8988T (cell line): ENCODE results near the gene NOL11.
"Not testable (repeated sequence)": the region's sequence is repeated elsewhere in the genome, so short reads cannot be mapped to it uniquely, and the experiment has no call there.

Experiments used
- DNase-seq: peaks from one replicate; pipeline ENCODE4 v3.0.0; 2011

NOL11 gene

DNA sequence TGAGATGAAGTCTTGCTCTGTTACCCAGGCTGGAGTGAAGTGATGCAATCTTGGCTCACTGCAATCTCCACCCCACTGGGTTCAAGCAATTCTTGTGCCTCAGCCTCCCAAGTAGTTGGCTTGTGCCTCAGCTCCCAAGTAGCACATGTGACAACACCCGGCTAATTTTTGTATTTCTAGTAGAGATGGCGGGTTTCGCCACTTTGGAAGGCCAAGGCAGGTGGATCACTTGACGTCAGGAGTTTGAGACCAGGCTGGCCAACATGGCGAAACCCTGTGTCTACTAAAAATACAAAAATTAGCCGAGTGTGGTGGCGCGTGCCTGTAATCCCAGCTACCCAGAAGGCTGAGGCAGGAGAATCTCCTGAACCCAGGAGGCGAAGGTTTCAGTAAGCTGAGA lies 39.0 kb downstream of the NOL11 start:
- not testable (repeated sequence) for DNase-seq

DNA sequence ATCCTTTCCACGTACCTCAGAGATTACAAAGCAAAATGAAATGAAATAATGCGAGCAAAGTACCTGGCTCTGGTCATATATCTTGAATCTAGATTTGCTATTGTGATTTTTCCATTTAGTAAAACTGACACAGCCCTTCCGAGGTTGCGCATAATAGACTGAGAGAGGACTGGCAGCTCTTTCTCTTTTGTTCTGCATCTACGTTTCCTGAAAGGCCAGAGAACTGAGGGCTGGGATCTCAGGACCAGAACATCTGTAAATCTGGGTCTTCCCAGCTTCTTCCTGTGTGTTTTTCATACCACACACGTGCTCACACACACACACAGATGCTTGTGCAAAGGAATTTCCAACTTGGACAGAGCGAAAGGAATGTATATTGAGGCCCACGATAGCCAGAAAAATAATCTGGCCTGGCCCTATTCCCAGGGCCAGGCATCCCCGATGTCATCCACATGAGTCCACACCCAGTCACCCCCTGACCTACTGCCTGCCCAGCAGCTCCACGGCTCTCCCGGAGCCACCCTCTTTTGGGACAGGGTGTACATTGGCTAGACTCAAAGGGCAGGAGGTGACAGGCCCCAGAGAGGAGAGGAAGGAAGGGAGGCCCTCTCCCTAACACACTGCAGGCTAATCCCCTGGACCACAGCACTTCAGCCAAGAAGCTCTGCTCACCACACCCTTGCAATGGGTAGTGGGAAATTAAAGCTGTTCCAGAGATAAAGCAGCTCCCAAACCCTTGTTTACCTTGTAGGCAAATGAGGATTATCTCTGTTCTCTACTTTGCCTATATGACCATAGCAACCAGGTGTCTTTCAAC lies 41.8 kb downstream of the NOL11 start:
- no peak for DNase-seq

DNA sequence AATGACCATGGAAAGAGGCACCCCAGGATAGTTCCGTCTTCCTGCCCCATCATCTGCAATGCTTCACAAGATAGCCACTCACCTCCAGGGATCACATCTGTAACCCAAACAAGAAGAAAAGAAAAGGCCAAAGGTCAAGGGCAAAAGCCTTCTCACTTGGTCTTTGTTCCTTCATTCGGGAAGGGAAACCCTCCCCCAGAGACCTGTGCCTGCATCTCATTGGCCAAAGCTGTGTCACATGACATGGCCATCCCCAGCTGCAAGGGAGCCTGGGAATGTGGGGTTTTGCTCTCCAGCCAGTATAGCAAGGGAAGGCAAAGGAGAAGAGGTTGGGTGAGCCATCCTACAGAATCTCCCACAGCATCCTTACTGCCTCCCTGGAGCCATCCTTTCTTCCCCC lies 47.9 kb downstream of the NOL11 start:
- no peak for DNase-seq

DNA sequence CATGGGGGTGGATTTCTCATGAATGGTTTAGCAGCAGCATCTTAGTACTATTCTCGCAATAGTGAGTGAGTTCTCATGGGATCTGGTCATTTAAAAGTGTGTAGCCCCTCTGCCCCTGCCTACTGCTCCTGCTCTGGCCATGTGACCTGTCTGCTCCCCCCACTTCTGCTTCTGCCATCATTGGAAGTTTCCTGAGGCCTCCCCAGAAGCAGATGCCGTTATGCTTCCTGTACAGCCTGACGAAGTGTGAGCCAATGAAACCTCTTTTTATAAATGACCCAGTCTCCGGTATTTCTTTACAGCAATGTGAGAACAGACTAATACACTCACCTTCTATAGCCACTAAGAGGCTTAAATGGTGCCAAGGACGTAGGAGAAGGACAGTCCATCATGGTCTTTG lies 51.5 kb downstream of the NOL11 start:
- no peak for DNase-seq

DNA sequence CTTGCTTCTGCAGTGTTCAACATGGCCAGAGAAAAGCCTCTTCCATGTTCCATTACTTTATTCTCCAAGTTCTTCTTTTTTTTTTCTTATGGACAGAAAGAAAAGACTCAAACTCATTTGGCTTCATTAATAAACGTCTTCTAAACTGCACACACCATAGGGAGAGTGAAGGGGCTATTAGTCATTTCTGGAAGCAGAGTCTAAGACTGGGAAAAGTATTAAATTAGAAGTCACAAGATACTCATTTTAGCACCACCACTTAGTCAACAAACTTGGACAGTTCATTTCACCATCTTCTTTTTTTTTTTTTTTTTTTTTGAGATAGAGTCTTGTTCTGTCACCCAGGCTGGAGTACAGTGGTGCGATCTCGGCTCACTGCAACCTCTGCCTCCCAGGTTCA lies 52.8 kb downstream of the NOL11 start:
- no peak for DNase-seq

DNA sequence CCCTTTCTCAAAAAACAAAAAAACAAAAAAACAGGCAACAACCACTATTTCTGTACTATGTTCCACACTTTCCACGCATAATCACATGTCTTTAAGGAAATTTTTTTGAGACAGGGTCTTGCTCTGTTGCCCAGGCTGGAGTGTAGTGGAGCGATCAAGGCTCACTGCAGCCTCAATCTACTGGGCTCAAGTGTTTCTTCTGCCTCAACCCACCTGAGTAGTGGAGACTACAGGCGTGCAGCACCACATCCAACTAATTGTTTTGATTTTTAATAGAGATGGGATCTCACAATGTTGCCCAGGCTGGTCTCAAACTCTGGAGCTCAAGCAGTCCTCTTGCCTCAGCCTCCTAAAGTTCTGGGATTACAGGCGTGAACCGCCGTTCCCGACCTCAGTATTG lies 54.9 kb downstream of the NOL11 start:
- DNase-seq, result no peak

DNA sequence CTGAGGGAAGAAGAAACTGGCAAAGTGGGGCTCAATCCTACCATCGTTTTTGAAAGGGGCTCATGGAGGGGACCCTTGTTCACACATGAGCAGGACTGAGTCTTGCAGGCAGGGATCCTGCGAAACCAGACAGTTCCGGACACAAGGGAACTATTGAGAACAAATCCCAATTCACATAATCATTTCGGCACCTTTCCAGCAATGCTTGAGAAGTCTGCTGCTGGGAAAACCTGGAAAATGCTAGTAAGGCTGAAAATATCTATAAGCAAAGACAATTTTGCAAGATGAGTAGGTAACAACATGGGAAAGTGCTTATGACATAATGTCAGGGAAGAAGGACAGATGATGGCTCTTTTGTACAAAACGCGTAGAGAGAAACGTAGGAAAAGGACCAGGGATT lies 55.5 kb downstream of the NOL11 start:
- DNase-seq, result no peak

DNA sequence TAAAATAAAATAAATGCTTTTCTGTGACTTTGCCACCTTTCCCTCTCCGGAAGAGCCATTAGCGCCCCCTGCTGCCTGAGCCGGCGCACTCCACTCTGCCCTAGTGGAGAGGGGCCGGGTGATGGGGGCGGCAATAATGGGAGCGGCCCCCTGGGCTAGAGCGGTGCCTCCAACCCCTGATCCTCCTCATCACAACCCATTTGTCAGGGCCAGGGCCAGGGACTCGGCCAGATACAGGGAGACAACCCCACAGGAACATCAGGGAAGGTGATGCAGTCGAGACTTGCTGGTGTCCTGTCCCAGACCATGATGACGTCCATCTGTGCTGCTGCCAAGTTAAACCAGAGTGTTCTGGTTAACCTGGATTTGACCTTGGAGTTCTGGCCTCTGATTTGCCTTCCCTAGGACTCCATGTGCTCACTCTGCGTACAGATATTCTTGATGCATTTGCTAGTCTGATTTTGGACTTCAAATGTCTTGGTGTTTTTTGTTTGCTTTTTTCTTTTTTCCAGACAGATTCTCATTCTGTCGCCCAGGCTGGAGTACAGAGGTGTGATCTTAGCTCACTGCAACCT lies 61.4 kb downstream of the NOL11 start:
- no peak for DNase-seq

DNA sequence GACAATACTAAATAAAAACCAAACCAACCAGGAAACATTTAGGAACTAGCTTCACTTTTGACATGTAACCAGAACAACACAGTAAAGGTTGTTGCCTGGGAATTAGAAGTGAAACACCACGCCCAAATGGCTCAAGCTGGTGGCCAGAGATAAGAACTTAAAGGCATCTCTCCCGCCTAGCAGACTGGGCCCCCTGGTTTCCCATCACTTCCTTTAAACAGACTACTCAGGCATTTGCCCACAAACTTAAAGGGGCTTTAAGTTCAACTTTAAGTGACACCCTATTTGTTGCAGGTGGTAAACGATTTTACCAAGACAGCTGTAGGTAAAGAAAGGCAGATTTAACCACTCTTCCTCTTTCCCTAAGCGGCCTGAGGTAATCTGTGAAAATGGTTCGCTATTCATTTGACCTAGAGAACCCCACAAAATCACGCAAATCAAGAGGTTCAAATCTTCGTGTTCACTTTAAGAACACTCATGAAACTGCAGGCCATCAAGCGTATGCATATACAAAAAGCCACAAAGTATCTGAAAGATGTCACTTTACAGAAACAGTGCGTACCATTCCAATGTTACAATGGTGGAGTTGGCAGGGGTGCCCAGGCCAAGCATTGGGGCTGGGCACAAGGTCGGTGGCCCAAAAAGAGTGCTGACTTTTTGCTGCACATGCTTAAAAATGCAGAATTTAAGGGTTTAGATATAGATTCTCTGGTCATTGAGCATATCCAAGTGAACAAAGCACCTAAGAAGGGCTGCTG lies 66.8 kb downstream of the NOL11 start:
- no peak for DNase-seq

DNA sequence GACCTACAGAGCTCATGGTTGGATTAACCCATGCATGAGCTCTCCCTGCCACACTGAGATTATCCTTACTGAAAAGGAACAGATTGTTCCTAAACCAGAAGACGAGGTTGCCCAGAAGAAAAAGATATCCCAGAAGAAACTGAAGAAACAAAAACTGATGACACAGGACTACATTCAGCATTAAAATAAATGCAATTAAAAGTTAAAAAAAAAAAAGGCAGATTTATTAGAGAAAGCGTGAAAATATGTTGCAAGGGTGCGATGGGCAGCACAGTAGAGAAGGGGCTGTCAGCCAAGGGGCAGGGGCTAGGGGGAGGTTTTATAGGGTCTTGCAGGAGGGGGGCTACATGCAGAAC lies 67.4 kb downstream of the NOL11 start:
- no peak for DNase-seq

DNA sequence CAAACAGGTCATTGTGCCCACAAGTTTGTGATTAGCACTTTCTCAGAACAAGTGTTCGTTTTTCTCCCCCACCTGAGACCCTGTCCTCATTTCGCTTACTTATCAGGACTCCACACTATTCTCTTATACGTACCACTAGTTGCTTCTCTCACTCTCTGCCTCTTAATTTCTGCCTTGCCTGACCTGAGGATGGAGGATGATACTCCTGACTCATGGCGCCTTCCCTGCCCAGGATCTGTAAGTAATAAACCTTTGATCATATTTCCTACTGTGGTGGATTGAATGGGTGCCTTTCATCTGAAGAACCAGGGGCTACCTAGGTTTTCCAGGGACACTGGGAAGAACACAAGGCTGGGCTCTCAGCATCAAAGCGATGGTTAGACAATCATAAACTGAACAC lies 67.8 kb downstream of the NOL11 start:
- DNase-seq, result no peak
